ENCODE results near the gene CBLC.

The CBLC gene

GRCh38 chr19:44749292-44749691 lies 28.4 kb upstream of the CBLC start:
- H3K27ac ChIP-seq (ENCODE audit: low read length) = no peak overlapping the region

GRCh38 chr19:44749994-44750393 lies 27.7 kb upstream of the CBLC start:
- no peak overlapping the region for H3K4me2 ChIP-seq (ENCODE audit: insufficient read depth, low read length)
- ATAC-seq (ENCODE audit: insufficient read depth, low read depth) = no peak
- H4K20me1 ChIP-seq (ENCODE audit: insufficient read depth, low read length) = peaks cover 23% of the 10 kb centered on the region
- TF ChIP-seq EZH2 (IDR thresholded peaks at IDR 0.05; ENCODE audit: borderline replicate concordance, low read depth, low read length, severe bottlenecking) (no peak), CTCF (IDR thresholded peaks at IDR 0.05; ENCODE audit: borderline replicate concordance, extremely low read depth, low read length, poor library complexity, severe bottlenecking) (no peak)
- peaks cover 35% of the 10 kb centered on the region for H3K4me1 ChIP-seq (ENCODE audit: insufficient read depth, low read length)
- H2AFZ ChIP-seq (ENCODE audit: low read depth, low read length) = no peak overlapping the region
- H3K9me3 ChIP-seq (ENCODE audit: insufficient read depth, low read length, severe bottlenecking) = no peaks in the 10 kb centered on the region
- H3K27ac ChIP-seq (ENCODE audit: low read length) = no peak overlapping the region
- H3K27me3 ChIP-seq (ENCODE audit: insufficient read depth, low read length, poor library complexity) = peaks cover 27% of the 10 kb centered on the region
- DNase-seq = no peak
- no peaks in the 10 kb centered on the region for H3K79me2 ChIP-seq (ENCODE audit: insufficient read depth, low read length)
- no peak overlapping the region for H3K9ac ChIP-seq (ENCODE audit: low read depth, low read length)
- H3K4me3 ChIP-seq (ENCODE audit: low read depth in 1 of 2, low read length in 2 of 2) = no peak overlapping the region
- H3K36me3 ChIP-seq (ENCODE audit: insufficient read depth, low read length) = no peaks in the 10 kb centered on the region

More at GRCh38 chr19:44749292-44749691, 28.4 kb upstream of the CBLC start:
- H3K27me3 ChIP-seq (ENCODE audit: insufficient read depth, low read length, poor library complexity) = peaks cover 23% of the 10 kb centered on the region
- H4K20me1 ChIP-seq (ENCODE audit: insufficient read depth, low read length) = peaks cover 22% of the 10 kb centered on the region
- no peaks in the 10 kb centered on the region for H3K79me2 ChIP-seq (ENCODE audit: insufficient read depth, low read length)
- TF ChIP-seq CTCF (IDR thresholded peaks at IDR 0.05; ENCODE audit: borderline replicate concordance, extremely low read depth, low read length, poor library complexity, severe bottlenecking) = no peak
- no peak for TF ChIP-seq EZH2 (IDR thresholded peaks at IDR 0.05; ENCODE audit: borderline replicate concordance, low read depth, low read length, severe bottlenecking)
- H3K9me3 ChIP-seq (ENCODE audit: insufficient read depth, low read length, severe bottlenecking) = no peaks in the 10 kb centered on the region
- H3K9ac ChIP-seq (ENCODE audit: low read depth, low read length) = no peak overlapping the region
- peaks cover 31% of the 10 kb centered on the region for H3K4me1 ChIP-seq (ENCODE audit: insufficient read depth, low read length)
- DNase-seq (no peak), ATAC-seq (ENCODE audit: insufficient read depth, low read depth) (no peak)
- H3K36me3 ChIP-seq (ENCODE audit: insufficient read depth, low read length) = no peaks in the 10 kb centered on the region
- H2AFZ ChIP-seq (ENCODE audit: low read depth, low read length) = no peak overlapping the region
- no peak overlapping the region for H3K4me2 ChIP-seq (ENCODE audit: insufficient read depth, low read length)
- no peak overlapping the region for H3K4me3 ChIP-seq (ENCODE audit: low read depth in 1 of 2, low read length in 2 of 2)

GRCh38 chr19:44752123-44752815 lies 25.4 kb upstream of the CBLC start:
- no peak overlapping the region for H3K9ac ChIP-seq (ENCODE audit: low read depth, low read length)
- TF ChIP-seq CTCF (IDR thresholded peaks at IDR 0.05; ENCODE audit: borderline replicate concordance, extremely low read depth, low read length, poor library complexity, severe bottlenecking) (no peak), EZH2 (IDR thresholded peaks at IDR 0.05; ENCODE audit: borderline replicate concordance, low read depth, low read length, severe bottlenecking) (no peak)
- DNase-seq (no peak), ATAC-seq (ENCODE audit: insufficient read depth, low read depth) (no peak)
- no peak overlapping the region for H3K27ac ChIP-seq (ENCODE audit: low read length)
- no peaks in the 10 kb centered on the region for H3K9me3 ChIP-seq (ENCODE audit: insufficient read depth, low read length, severe bottlenecking)
- peaks cover 21% of the 10 kb centered on the region for H3K27me3 ChIP-seq (ENCODE audit: insufficient read depth, low read length, poor library complexity)
- H3K4me1 ChIP-seq (ENCODE audit: insufficient read depth, low read length) = peaks cover 31% of the 10 kb centered on the region
- no peak overlapping the region for H2AFZ ChIP-seq (ENCODE audit: low read depth, low read length)
- H3K4me3 ChIP-seq (ENCODE audit: low read depth in 1 of 2, low read length in 2 of 2) = no peak overlapping the region
- no peaks in the 10 kb centered on the region for H3K79me2 ChIP-seq (ENCODE audit: insufficient read depth, low read length)
- peaks cover 20% of the 10 kb centered on the region for H4K20me1 ChIP-seq (ENCODE audit: insufficient read depth, low read length)
- no peaks in the 10 kb centered on the region for H3K36me3 ChIP-seq (ENCODE audit: insufficient read depth, low read length)
- H3K4me2 ChIP-seq (ENCODE audit: insufficient read depth, low read length) = no peak overlapping the region

All from DND-41 (cell line).